GM21528 (cell line): Measurements from ENCODE around the gene TENM3.
"Not testable (repeated sequence)": the region's sequence is repeated elsewhere in the genome, so short reads cannot be mapped to it uniquely, and the experiment has no call there.

ENCODE experiments used
- ATAC-seq: cut with Tn5 transposase; IDR thresholded peaks from one replicate; pipeline ENCODE4 v1.9.1; 2021; ENCODE audit warnings: mild to moderate bottlenecking, moderate library complexity; ENCODE audit not compliant: unreplicated experiment, low FRiP score

The TENM3 gene

DNA sequence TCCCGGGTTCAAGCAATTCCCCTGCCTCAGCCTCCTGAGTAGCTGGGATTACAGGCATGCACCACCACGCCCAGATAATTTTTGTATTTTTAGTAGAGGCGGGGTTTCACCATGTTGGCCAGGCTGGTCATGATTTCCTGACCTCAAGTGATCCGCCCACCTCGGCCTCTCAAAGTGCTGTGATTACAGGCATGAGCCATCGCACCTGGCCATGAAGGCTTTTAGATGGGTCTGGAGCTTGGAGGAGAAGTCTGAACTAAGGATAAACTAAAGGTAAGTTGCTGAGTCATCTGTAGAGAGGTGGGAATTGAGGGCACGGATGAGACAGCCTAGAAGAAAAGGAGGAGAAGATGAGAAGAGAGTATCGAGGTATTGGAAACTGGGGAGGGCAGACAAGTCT is at the start of gene TENM3:
TENM3 (plus strand) TSS at position 199 of the 400 bp plus-strand sequence. CDS start 80,619 bp downstream, outside the sequence.
- not testable (repeated sequence) for ATAC-seq

DNA sequence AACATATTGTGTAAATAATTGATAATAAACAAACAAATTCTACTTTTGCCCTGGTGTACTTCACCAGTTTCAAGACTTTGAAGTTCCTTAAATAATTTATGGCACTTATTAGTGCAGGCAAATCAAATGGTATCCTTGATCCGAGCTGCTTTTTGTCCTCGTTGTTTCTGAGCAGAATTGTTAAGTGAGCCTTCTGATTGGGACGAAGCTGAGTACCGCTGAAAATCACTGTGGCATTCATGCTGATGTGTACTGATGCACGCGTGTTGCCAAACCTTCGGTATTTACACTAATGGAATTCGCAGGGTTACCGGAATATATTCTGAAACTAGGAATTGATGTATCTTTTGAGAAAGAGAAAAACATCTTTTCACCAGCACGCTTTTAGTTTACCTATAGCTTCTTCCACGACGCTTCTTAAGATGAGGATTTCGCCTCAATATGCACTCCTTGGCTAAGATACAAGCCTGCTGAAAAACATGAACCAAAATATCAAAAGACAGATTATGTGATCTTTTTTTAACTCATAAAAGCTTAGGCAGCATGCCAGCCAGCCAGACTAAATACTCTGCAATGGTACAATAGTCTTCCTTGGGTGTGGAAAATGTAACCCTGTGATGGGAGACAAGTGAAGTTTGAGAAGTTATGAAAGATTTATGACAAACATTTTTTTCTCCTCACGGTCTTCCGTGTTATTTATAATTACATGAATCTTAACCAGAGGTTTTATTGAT is 48.9 kb upstream of the TENM3 start:
- no peak for ATAC-seq

DNA sequence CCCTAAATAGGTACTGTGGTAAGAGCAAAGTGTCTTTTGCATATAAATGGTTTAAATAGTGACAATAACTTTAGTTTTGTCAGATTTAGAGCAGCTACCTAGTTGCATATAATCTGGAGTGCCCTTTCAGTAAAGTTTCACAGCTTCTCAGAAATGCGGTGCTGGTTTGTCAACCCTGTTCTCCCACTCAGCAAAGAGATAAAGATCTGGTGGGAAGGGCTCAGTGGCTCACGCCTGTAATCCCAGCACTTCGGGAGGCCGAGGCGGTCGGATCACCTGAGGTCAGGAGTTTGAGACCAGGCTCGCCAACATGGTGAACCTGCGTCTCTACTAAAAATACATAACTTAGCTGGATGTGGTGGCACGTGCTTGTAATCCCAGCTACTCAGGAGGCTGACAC is 45.6 kb upstream of the TENM3 start:
- no peak for ATAC-seq

DNA sequence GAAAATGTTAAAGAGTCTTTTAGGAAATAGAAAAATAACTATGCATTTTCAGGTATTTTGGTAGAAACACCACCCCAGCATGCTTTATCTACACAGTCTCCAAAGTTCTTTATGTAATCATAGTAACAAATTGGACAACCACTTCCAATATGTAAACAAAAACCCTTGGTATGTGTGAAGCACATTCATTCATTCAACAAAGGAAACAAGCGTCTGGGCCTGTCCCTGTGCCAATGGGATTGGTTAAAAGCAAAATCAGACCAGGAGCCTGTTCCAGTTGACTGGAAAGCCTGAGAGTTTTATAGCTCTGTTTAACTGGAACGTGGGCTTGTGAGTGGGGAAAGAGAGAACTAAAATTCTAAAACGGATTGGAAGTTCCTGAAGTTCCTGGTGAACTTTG is 41.3 kb upstream of the TENM3 start:
- ATAC-seq: no peak

DNA sequence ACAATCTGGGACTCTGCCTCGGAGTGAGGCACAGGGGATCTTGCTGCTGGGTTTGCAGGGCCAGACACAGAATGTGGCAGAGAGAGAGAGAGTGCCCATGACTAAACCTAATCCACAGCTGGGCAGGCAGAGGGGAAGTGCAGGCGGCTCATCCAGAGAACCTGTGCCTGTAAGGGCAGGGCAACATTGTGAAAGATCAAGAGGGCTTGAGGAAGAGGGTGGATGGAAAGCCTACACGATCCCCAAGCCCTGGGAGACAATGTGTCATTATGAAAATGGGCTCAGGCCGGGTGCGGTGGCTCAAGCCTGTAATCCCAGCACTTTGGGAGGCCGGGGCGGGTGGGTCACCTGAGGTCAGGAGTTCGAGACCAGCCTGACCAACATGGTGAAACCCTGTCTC is 40.6 kb upstream of the TENM3 start:
- no peak for ATAC-seq

- no peak for ATAC-seq
Observed at GRCh38 chr4:182203872-182204411, 39.3 kb upstream of the TENM3 start.

DNA sequence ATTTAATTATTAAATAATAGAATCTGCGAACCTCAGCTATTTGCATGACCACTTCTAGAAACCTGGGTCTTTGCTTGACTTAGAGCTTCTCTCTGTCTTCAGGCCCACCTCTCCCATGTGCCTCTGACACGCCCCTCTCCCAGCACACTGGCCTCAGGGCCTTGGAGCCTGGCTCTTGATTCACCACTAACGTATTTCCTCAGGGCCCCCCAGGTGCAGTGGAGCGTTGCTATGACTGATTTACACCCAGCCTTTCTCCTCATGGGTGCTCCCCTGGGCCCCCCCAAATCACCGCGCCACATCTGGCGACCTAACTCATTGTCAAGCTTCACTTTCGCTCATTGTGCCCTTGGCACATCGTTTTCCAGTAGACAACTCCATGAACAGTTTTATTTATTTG is 37.9 kb upstream of the TENM3 start:
- no peak for ATAC-seq

DNA sequence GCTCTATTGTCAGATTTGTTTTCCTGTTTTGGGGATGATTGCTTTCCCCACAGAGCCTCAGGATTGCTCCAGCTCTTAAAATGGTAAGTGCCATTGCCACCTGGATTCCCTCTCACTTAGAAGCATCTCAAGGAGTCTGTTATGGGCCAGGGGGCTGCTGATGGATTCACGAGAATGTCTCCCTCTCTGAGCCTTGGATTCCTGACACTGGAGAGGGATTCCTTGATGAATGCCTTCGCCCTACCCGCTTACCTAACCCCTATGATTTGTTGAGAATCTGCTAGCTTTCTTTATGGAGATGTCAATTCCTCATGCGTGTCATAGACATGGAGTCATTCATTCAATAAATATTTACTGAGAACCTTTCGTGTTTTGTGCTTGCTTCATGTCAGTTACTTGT is 36.9 kb upstream of the TENM3 start:
- ATAC-seq: no peak

GRCh38 chr4:182206916-182207315 is 36.3 kb upstream of the TENM3 start:
- no peak for ATAC-seq

DNA sequence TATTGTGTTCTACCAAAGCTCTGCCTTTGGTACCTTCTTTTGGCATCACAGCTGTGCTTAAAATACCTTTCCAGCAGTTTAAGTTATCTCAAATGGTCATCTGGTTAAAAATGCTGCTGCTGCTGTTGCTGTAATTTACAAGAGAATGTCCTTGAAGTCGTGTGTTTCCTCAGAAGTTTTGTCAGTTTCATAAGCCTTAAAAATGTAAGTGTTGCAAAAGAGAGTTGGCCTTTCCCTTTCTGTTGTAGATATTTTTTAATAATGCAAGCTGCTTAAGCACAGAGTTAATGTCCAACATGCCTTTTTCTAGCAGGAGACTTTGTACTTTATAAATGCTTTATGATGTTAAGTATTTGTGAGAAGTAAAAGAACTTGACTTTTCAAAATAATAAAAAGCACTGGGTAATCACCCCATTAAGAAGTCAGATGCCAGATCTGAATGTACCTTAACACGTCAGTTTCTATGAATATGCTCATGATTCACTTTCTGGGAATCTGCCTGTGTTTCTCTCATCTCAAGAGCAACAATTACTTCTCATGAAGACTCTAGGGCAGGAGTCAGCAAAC is 35.3 kb upstream of the TENM3 start:
- no peak for ATAC-seq

DNA sequence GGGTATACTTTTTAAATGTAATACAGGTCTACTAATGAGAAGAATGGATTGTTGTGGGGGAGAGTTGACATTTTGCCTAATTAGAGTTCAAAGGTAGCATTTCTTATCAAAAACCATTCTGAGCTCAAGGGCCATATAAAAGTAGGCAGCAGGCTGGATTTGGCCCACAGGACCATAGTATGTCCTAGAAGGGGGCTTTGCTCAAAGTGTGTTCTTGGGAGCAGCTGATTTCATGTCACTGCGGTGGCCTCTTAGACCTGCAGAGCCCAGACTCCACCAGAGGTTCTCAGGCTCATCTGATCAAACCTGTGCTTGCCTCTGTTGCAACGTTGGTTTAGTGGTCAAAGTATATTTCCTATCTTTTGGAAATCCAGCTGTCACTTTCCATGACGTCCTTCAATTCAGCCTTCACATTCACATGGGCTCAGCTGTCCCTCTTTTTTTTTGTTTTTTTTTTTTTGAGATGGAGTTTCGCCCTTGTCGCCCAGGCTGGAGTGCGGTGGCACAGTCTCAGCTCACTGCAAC is 34.6 kb upstream of the TENM3 start:
- no peak for ATAC-seq

GRCh38 chr4:182212211-182212761 is 30.9 kb upstream of the TENM3 start:
- no peak for ATAC-seq

GRCh38 chr4:182213004-182213403 is 30.2 kb upstream of the TENM3 start:
- no peak for ATAC-seq

DNA sequence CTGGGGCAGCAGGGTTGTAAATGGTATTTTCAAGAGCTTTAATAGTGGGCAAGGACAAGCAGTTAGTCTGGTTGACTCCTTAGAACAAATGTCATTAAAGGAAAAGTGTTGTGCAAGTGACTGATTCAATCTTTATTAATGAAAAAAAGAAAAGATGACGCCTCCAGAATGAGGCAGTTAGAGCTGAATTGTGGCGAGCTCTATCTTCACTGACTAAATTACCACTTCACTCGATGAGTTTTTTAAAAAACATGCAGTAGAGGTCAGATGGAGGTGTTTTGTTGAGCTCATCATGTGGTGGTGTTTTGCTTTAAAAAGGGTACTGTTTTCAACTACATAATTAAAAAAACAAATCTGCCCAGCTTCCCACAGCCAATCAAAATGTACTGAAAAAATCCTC is 28.1 kb upstream of the TENM3 start:
- ATAC-seq: no peak

- no peak for ATAC-seq
Observed at GRCh38 chr4:182216005-182216404, 27.2 kb upstream of the TENM3 start.

- ATAC-seq: no peak
Observed at GRCh38 chr4:182219411-182220056, 23.7 kb upstream of the TENM3 start.

DNA sequence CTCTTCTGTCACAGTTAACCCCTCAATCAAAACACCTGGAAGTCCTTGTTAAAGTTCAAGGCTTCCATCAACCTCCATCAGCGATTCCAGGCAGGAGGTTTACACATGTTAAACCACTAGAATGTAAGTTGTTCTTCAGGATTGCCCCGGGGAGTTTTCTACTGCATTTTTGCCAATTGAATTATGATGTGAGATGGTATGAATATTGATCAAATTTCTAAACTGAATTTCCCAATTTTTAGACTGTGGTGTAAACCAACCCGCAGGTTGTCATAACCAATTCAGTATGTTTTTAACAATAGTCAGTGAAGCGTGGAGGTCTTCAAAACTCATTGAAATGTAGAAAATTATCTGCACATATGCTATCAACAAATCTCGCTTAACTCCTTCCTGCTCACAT is 21.2 kb upstream of the TENM3 start:
- no peak for ATAC-seq

DNA sequence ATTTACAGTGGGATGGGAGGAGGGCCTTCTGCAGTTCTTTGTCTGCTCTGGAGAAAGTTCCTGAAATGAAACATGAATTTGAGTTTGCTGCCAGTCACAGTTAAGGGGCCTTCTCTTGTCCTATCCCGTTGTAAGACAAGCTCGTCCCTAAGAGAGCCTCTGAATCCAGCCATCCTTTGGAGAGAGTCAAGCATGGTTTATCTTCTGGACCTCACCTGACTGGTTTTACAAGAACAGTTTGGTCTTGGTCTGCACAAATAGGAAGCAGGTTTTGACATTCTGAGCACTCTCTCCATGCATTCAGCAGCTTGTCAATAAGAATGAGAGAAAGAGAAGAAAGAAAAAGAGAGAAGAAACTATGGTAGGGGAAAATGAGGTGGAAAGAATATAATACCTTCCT is 20.4 kb upstream of the TENM3 start:
- ATAC-seq: no peak

DNA sequence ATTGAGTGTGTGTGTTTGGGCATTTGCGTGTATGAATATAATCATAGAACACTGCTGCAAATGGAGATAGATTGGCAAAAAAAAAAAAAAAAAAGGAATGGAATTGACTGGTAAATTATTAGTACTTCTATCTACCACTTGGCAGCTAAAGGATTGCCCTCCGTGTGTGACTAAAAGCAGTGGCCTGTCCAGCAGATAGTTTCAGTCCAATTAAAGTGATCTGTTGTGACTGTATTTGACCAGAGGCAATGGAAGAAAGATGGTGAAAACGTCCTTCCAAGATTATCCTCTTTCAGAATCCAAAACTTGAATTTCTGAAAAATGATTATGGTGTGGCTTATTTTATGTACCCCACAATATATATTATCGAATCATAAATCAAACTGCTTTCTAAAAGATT is 19.5 kb upstream of the TENM3 start:
- ATAC-seq: no peak

- no peak for ATAC-seq
Observed at GRCh38 chr4:182224192-182224850, 18.9 kb upstream of the TENM3 start.
